ENCODE data around the gene TP53. TPM values are rescaled to one million over a fixed set of nuclear protein-coding genes. Genes with fewer than 3 reads are reported as not detected.

TP53 gene
- polyA plus RNA-seq, 2 of the 4 experiments (the other 2 are of a cell fraction): 59.4 to 65.9 TPM

DNA sequence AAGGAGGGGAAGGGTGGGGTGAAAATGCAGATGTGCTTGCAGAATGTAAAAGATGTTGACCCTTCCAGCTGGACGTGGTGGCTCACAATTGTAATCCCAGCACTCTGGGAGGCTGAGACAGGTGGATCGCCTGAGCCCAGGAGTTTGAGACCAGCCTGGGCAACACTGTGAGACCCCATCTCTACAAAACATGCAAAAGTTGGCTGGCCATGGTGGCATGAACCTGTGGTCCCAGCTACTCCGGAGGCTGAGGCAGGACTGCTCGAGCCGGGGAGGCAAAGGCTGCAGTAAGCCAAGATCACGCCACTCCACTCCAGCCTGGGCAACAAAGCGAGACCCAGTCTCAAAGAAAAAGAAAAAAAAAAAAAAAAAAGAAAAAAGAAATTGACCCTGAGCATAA is 18.8 kb downstream of the TP53 start:
- Histone ChIP-seq H3K27ac (no peak overlapping the region), H3K4me2 (no peak overlapping the region), H3K4me3 (no peak overlapping the region), H3K4me1 (no peaks in the 10 kb centered on the region), H3K9me3 (peaks cover 3% of the 10 kb centered on the region)
- CTCF ChIA-PET: interaction anchor here (0.9 to 2.4 kb wide), 5 partner anchors 13 to 49 kb away, joined by 3 to 6 read pairs (median 4); partner anchors contain the start of genes ATP1B2 and DNAH2
- FAIRE-seq (no peak), ATAC-seq (no peak), DNase-seq (ENCODE audit: low read depth in 1 of 2, low spot score in 1 of 2) (no peak)
- POLR2A ChIA-PET: no interaction called here
- WGBS (ENCODE audit: missing lambda C conversion rate): 94% methylated on average over 7 of the region's 7 CpGs
- TF ChIP-seq, protein P1, sequence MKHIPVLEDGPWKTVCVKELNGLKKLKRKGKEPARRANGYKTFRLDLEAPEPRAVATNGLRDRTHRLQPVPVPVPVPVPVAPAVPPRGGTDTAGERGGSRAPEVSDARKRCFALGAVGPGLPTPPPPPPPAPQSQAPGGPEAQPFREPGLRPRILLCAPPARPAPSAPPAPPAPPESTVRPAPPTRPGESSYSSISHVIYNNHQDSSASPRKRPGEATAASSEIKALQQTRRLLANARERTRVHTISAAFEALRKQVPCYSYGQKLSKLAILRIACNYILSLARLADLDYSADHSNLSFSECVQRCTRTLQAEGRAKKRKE (CRISPR knock-in tag; IDR thresholded peaks at IDR 0.05; ENCODE audit: low read depth): no peak
- no peak for TF ChIP-seq GATA3 (IDR thresholded peaks at IDR 0.05; ENCODE audit: borderline replicate concordance)
- TF ChIP-seq, protein P2, sequence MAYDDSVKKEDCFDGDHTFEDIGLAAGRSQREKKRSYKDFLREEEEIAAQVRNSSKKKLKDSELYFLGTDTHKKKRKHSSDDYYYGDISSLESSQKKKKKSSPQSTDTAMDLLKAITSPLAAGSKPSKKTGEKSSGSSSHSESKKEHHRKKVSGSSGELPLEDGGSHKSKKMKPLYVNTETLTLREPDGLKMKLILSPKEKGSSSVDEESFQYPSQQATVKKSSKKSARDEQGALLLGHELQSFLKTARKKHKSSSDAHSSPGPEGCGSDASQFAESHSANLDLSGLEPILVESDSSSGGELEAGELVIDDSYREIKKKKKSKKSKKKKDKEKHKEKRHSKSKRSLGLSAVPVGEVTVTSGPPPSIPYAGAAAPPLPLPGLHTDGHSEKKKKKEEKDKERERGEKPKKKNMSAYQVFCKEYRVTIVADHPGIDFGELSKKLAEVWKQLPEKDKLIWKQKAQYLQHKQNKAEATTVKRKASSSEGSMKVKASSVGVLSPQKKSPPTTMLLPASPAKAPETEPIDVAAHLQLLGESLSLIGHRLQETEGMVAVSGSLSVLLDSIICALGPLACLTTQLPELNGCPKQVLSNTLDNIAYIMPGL (CRISPR knock-in tag; IDR thresholded peaks at IDR 0.05; ENCODE audit: borderline replicate concordance): no peak
- TF ChIP-seq NFE2L2 (conservative IDR thresholded peaks at IDR 0.05; ENCODE audit: low read length): no peak
- no peak for TF ChIP-seq POLR2A (IDR thresholded peaks at IDR 0.05; ENCODE audit: low read length)

DNA sequence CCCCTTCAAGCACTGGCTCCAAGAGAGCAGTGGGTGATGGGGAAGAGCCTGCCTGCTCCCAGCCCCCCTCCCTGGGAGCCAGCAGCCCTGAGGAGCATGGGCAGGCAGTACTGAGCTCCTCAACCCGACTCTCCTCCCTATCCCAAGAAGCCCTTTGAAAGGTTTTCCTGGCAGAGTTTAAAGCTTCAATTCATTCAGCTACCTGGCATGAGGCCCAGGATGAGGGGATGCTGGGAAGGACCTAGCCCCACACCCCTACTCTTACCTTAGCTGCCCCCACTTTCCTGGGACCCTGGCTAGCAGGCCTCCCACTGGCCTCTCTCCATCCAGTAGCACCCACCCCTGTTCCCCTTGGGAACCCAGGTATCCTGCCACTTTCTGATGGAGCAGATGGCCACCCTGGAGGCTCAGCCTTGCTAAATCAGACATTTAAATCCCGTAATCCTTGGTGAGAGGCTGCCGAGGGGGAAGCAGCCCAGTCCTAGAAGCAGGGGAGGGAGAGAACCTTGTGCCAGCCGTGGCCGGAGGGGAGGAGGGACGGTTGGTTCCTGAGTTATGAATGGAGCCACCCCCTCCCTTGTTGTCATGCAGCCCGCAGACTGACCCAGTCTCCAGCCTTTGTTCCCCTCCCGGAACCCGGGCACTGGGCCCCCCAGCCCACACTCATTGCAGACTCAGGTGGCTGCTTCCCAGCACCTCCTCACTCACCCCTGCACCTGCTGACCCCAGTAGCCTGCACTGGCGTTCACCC is 19.5 kb downstream of the TP53 start:
- DNase-seq (ENCODE audit: low read depth in 1 of 2, low spot score in 1 of 2): no peak
- CTCF ChIA-PET: interaction anchor here (0.7 to 2.6 kb wide), 11 partner anchors 10 to 277 kb away, joined by 3 to 12 read pairs (median 4); partner anchors contain the start of genes DNAH2, TP53 and WRAP53
- H3K4me1 ChIP-seq: no peaks in the 10 kb centered on the region
- no peaks in the 10 kb centered on the region for H3K9me3 ChIP-seq
- POLR2A ChIA-PET: interaction anchor here (1.4 to 1.5 kb wide), 2 partner anchors 18 to 19 kb away, joined by 5 to 7 read pairs; partner anchors contain the start of gene TP53
- H3K27ac ChIP-seq: no peak overlapping the region
- no peak overlapping the region for H3K4me3 ChIP-seq
- no peak overlapping the region for H3K4me2 ChIP-seq
- FAIRE-seq: no peak
- TF ChIP-seq, protein P2 (CRISPR knock-in tag; IDR thresholded peaks at IDR 0.05; ENCODE audit: borderline replicate concordance): no peak
- TF ChIP-seq FOSL2 (IDR thresholded peaks at IDR 0.05): no peak
- no peak for TF ChIP-seq FOSL2 (CRISPR knock-in tag; IDR thresholded peaks at IDR 0.05)
- TF ChIP-seq, protein P3, sequence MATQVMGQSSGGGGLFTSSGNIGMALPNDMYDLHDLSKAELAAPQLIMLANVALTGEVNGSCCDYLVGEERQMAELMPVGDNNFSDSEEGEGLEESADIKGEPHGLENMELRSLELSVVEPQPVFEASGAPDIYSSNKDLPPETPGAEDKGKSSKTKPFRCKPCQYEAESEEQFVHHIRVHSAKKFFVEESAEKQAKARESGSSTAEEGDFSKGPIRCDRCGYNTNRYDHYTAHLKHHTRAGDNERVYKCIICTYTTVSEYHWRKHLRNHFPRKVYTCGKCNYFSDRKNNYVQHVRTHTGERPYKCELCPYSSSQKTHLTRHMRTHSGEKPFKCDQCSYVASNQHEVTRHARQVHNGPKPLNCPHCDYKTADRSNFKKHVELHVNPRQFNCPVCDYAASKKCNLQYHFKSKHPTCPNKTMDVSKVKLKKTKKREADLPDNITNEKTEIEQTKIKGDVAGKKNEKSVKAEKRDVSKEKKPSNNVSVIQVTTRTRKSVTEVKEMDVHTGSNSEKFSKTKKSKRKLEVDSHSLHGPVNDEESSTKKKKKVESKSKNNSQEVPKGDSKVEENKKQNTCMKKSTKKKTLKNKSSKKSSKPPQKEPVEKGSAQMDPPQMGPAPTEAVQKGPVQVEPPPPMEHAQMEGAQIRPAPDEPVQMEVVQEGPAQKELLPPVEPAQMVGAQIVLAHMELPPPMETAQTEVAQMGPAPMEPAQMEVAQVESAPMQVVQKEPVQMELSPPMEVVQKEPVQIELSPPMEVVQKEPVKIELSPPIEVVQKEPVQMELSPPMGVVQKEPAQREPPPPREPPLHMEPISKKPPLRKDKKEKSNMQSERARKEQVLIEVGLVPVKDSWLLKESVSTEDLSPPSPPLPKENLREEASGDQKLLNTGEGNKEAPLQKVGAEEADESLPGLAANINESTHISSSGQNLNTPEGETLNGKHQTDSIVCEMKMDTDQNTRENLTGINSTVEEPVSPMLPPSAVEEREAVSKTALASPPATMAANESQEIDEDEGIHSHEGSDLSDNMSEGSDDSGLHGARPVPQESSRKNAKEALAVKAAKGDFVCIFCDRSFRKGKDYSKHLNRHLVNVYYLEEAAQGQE (IDR thresholded peaks at IDR 0.05): no peak
- TF ChIP-seq RARB (CRISPR knock-in tag; IDR thresholded peaks at IDR 0.05): no peak
- no peak for TF ChIP-seq CEBPB (IDR thresholded peaks at IDR 0.05)
- TF ChIP-seq JUN (IDR thresholded peaks at IDR 0.05): 0 out of 5 replicates have a peak, but pooled peaks of 1 of the 2 experiments have one; percentile 16
- no peak for TF ChIP-seq MYC (IDR thresholded peaks at IDR 0.05; ENCODE audit: borderline replicate concordance, low read length)
- no peak for TF ChIP-seq HOXB5 (CRISPR knock-in tag; IDR thresholded peaks at IDR 0.05)
- TF ChIP-seq, protein P4, sequence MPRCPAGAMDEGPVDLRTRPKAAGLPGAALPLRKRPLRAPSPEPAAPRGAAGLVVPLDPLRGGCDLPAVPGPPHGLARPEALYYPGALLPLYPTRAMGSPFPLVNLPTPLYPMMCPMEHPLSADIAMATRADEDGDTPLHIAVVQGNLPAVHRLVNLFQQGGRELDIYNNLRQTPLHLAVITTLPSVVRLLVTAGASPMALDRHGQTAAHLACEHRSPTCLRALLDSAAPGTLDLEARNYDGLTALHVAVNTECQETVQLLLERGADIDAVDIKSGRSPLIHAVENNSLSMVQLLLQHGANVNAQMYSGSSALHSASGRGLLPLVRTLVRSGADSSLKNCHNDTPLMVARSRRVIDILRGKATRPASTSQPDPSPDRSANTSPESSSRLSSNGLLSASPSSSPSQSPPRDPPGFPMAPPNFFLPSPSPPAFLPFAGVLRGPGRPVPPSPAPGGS (IDR thresholded peaks at IDR 0.05): no peak
- peak; percentile 51 to 57; a peak in 4 of 6 replicates for ATAC-seq
- 79% methylated on average over 10 of the region's 10 CpGs for WGBS (ENCODE audit: missing lambda C conversion rate)

Data from A549 (cell line).